ENCODE data around the gene STK11. TPM values are rescaled to one million over a fixed set of nuclear protein-coding genes. Genes with fewer than 3 reads are reported as not detected.

The STK11 gene
- total RNA-seq, 1 donor from 2014 or later = 49.7 TPM

- intact Hi-C loops (cut with DNase I) = no loop called here
- DNase-seq (ENCODE audit: low spot score) = no peak
These were observed 26.4 kb downstream of the STK11 start for GRCh38 chr19:1231729-1232637.

DNA sequence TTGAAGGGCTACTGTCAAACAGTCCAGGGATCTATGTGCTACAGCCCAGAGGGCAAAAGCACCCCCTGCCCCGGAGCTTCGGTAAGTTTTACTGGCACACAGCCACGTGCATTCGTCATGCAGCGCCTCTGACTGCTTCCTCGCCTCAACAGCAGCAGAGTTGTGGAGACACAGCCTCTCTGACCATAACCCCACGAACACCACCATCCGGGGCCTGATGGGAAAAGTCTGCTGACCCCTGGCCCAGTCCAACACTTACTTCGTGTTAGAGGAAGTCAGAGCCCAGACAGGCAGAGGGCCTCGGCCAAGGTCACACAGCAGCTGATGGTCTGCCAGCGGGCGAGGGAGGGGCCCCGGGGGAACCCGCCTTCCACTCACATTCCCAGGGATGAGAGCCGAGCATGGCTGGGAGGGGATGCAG is 27.1 kb downstream of the STK11 start:
- intact Hi-C loops (cut with DNase I) = no loop called here

DNA sequence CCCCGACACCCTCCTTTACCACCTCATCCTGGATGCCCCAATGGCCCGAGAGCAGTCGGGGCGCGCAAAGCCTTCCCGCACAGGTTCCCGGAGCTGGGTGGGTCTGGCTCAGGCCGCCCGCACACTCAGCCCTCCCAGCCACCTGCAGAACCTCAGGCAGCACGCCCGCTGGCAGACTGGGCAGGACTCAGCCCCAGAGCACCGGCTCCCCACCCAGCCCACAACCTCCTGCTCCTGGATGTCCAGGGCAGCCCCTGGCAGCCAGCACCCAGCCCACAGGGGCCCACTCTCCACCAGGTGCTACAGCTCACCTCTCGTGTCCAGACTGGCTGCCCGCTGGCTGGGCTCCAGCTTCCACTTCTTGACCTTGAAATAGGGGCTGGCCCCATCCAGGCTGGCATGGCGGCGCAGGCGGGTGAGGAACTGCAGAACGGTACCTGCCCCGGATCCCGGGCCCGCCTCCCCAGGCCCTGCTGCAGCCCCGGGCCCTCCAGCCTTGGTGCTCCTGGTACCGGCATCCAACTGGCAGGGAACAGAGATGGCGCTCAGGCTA is 27.6 kb downstream of the STK11 start:
- intact Hi-C loops (cut with DNase I) = no loop called here
- no peak for DNase-seq (ENCODE audit: low spot score)

More for the DNA sequence above, 27.1 kb downstream of the STK11 start:
- no peak for DNase-seq (ENCODE audit: low spot score)

- DNase-seq (ENCODE audit: low spot score) = no peak
- intact Hi-C loops (cut with DNase I) = no loop called here
These were observed 28.7 kb downstream of the STK11 start for GRCh38 chr19:1234051-1234954.

DNA sequence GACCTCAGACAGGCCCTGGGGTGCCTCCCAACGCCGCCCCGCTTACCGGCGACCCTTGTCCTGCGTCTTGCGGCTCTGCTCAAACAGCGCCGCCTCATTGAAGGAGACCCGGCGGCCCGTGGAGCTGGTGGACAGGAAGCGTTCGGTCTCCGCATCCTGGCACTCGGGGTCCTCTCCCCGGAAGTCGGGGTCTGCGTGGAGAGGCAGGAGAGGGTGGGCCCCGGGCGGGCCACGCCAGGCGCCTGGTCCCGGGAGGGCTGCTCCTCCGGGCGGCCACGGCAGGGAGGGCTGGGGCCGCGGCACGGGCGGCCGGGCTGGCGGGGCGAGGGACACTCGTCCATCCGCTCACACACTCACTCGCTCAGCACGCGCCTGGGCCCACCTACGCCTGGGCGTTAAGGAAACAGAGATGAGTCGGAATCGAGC is 29.4 kb downstream of the STK11 start:
- intact Hi-C loops (cut with DNase I) = no loop called here
- no peak for DNase-seq (ENCODE audit: low spot score)

GRCh38 chr19:1235625-1236538 is 30.3 kb downstream of the STK11 start:
- intact Hi-C loops (cut with DNase I) = no loop called here
- DNase-seq (ENCODE audit: low spot score) = no peak

DNA sequence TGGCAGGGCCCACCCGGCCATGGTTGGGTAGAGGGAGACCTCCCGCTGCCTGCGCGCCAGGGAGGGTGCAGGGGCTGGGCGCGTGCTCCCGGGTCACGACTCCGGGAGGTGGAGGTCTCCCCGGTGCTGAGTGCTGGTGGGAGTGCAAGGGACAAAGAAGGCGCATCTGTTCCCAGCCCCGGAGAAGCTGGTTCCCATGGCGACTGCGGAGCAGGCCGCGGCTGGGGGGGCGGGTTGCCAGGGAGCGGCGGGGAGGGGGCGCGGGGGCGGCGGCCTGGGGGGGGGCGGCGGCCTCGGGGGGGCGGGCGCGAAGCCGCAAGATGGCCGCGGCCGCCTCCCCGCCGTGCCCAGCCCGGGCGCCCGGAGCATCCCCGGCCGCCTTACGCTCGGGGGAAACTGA is 31.0 kb downstream of the STK11 start:
- intact Hi-C loops (cut with DNase I) = no loop called here
- no peak for DNase-seq (ENCODE audit: low spot score)

- intact Hi-C loops (cut with DNase I) = no loop called here
- no peak for DNase-seq (ENCODE audit: low spot score)
These were observed 31.6 kb downstream of the STK11 start for GRCh38 chr19:1237027-1237659.

GRCh38 chr19:1237754-1238368 is 32.3 kb downstream of the STK11 start, which contains the start of gene CBARP:
Gene CBARP, minus strand, starts transcription at chr19:1238005. Its CDS starts 1,905 bp downstream, at chr19:1236100.
- DNase-seq (ENCODE audit: low spot score) = no peak
- intact Hi-C loops (cut with DNase I) = loop anchor here (2.0 kb wide), 1 partner anchor 17 kb away; no protein-coding TSS in a partner anchor

- DNase-seq (ENCODE audit: low spot score) = no peak
These were observed 33.1 kb downstream of the STK11 start for GRCh38 chr19:1238369-1239303.

DNA sequence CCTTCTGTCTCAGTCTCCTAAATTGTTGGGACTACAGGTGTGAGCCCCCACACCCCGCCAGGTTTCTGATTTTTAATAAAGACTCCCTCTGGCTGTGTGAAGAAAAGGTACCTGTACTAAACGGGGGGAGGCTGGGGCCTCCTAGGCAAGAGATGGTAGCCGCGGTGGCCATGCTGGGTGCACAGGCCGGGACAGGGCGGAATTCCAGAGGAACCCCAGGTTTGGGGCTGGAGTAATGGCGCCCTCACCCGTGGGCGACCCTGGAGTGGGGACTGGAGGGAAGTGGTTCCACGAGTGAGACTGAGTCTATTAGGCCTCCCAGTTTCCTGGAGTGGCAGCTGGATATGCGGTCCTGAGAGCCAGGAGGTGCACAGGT is 33.8 kb downstream of the STK11 start:
- intact Hi-C loops (cut with DNase I) = loop anchor here (2.0 kb wide), 1 partner anchor 19 kb away; no protein-coding TSS in a partner anchor
- no peak for DNase-seq (ENCODE audit: low spot score)

More at GRCh38 chr19:1238369-1239303, 33.1 kb downstream of the STK11 start:
- intact Hi-C loops (cut with DNase I) = loop anchor here (2.0 kb wide), 1 partner anchor 18 kb away; no protein-coding TSS in a partner anchor

DNA sequence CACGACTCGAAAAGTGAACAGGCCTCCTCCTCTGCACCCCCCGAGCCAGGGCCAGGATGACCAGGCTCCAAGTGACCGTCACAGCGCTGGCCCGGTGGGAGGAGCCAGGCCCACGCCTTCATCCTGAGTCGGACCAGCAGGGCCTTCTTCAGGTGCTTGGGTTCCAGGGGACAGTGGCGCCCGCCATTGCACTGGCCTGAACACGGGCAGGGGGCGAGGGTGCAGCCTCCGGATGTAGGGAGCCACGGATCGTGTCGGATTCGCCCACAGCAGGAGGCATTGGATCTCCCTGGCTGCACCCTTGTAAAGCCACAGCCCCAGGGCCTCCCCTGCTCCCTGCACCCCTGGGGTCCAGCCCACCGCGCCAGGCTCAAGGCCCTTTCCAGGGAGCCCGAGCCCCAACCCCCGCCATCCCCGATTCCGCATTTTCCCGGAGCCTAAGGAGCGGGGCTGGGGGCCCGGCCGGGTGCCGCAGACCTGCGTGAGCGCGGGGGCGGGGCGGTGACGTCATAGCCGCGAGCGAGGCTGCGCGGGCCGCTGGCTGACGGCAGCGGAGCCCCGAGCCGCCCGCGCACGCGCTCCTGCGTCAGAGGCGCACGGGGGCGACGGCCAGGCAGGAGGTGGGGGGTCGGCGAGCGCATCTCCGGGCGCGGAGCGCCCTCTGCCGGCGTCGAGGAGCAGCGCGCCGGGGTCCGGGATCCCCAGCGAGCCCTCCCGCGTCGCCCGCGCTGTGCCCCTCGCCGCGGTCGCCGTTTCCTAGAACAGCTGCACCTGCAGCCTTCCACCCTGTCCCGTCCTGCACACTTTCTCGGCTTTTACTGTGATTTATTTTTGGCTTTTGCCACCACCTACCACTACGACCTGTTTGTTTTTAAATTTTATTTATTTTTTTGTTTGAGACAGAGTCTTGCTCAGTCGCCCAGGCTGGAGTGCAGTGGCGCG is 34.5 kb downstream of the STK11 start:
- peak; percentile 93 for DNase-seq (ENCODE audit: low spot score)
- intact Hi-C loops (cut with DNase I) = loop anchor here (2.0 to 5.0 kb wide), 2 partner anchors 19 to 313 kb away; partner anchors contain the start of gene ARID3A

GRCh38 chr19:1240925-1241324 is 35.3 kb downstream of the STK11 start:
- intact Hi-C loops (cut with DNase I) = loop anchor here (5.0 kb wide), 1 partner anchor 314 kb away; the partner anchor contains the start of gene ARID3A
- DNase-seq (ENCODE audit: low spot score) = no peak

DNA sequence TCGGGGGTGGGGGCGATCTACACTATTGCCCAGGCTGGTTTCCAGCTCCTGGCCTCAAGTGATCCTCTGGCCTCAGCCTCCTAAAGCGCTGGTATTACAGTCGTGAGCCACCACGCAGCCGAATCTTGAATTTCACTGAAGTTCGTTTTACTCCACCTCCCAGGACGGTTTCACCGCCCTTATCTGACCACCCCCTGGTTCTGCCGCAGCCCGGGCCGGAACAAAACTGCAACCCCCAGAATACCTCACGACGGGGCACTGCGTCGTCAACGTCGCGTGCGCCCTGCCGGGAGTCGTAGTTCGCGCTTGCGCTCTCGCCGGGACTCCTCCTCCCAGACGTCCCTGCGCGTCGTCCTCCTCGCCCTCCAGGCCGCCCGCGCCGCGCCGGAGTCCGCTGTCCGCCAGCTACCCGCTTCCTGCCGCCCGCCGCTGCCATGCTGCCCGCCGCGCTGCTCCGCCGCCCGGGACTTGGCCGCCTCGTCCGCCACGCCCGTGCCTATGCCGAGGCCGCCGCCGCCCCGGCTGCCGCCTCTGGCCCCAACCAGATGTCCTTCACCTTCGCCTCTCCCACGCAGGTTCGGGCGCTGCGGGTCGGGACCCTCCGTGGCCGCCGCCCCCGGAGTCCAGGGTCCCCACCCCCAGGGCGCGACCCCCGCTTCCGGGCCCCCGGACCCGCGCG is 36.0 kb downstream of the STK11 start, which contains the start of gene ATP5F1D:
TSS of gene ATP5F1D (plus strand) at position 335 of the 679 bp plus-strand sequence. CDS start at position 435, 100 bp downstream.
- intact Hi-C loops (cut with DNase I) = loop anchor here (5.0 kb wide), 1 partner anchor 314 kb away; the partner anchor contains the start of gene ARID3A
- peak; percentile 98 for DNase-seq (ENCODE audit: low spot score)

All from cardiac septum (tissue), 1 donor.